Measurements from ENCODE around the gene N4BP2L2. TPM values are rescaled to one million over a fixed set of nuclear protein-coding genes. Genes with fewer than 3 reads are reported as not detected.

N4BP2L2 gene
- total RNA-seq, 1 donor: 128 TPM

- peak overlapping the region; percentile 72 for H3K4me3 ChIP-seq (ENCODE audit: low read depth, low read length)
- DNase-seq (ENCODE audit: low read depth): no peak
- no peak for TF ChIP-seq CTCF (IDR thresholded peaks at IDR 0.05; ENCODE audit: insufficient read depth, low read depth, low read length)
Measured at GRCh38 chr13:32428581-32429432, 109.8 kb downstream of the N4BP2L2 start.

- peak within 1 kb of the TSS; percentile 72 for H3K4me3 ChIP-seq (ENCODE audit: low read depth, low read length)
- no peak for DNase-seq (ENCODE audit: low read depth)
- no peak for TF ChIP-seq CTCF (IDR thresholded peaks at IDR 0.05; ENCODE audit: insufficient read depth, low read depth, low read length)
Measured at GRCh38 chr13:32427852-32428580, 110.6 kb downstream of the N4BP2L2 start, which contains the start of gene N4BP2L1. TSS of gene N4BP2L1 (minus strand) at chr13:32428130. CDS start at chr13:32428082, 48 bp downstream.

- TF ChIP-seq CTCF (IDR thresholded peaks at IDR 0.05; ENCODE audit: insufficient read depth, low read depth, low read length): no peak
- no peak for DNase-seq (ENCODE audit: low read depth)
- H3K4me3 ChIP-seq (ENCODE audit: low read depth, low read length): peak overlapping the region; percentile 72
Measured at GRCh38 chr13:32426990-32427851, 111.4 kb downstream of the N4BP2L2 start.

- peak; percentile 43 for DNase-seq (ENCODE audit: low read depth)
Measured at GRCh38 chr13:32426191-32426989, 112.2 kb downstream of the N4BP2L2 start.

GRCh38 chr13:32425158-32425557 is 113.4 kb downstream of the N4BP2L2 start:
- no peak for DNase-seq (ENCODE audit: low read depth)
- no peak for TF ChIP-seq CTCF (IDR thresholded peaks at IDR 0.05; ENCODE audit: insufficient read depth, low read depth, low read length)
- no peak overlapping the region for H3K4me3 ChIP-seq (ENCODE audit: low read depth, low read length)

More at GRCh38 chr13:32426191-32426989, 112.2 kb downstream of the N4BP2L2 start:
- peak overlapping the region; percentile 72 for H3K4me3 ChIP-seq (ENCODE audit: low read depth, low read length)
- no peak for TF ChIP-seq CTCF (IDR thresholded peaks at IDR 0.05; ENCODE audit: insufficient read depth, low read depth, low read length)
